Ovary (tissue), 3 donors: Measurements from ENCODE around the gene TNIK.

Source experiments
- EP300 ChIP-seq: sonication (generic); formaldehyde crosslinking; IDR thresholded peaks from one replicate; pipeline ENCODE4 v1.6.1; 2017; ENCODE audit warnings: antibody characterized with exemption
- POLR2A ChIP-seq: fragments of 450-650 bp; IDR thresholded peaks from one replicate; pipeline ENCODE4 v1.6.1; 2017; ENCODE audit warnings: antibody characterized with exemption, mild to moderate bottlenecking, moderate library complexity
- TF ChIP-seq, protein P1 (sequence below), 3 donors: fragments of 450-650 bp in 2 of 3; fragments of 200-600 bp in 1 of 3; IDR thresholded peaks; one replicate each; pipeline versions ENCODE4 v1.5.1 to v1.8.0; 2016 to 2022; ENCODE audit warnings: antibody characterized with exemption in 3 of 3, mild to moderate bottlenecking in 1 of 3
- donor health status: DM: no; HTN: no; CAD: no.

DNA sequence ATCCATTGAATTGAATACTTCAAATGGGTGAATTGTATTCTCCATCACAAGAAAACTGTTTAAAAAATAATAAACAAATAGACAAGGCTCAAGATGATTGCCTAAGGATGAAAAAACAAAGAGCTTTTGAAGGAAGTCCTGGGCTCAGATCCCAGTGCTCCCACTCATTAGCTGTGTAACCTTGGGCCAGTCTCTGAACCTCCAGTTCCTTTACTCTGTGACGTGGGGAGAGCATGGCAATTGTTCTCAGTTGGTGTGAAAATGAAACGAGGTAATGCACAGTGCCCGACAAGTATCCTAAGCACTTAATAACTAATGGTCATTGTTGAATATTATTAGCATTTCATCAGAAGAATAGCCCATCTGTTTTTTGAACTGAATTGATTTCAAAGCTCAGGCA is 40.7 kb downstream of the TNIK start:
- TF ChIP-seq, protein P1, sequence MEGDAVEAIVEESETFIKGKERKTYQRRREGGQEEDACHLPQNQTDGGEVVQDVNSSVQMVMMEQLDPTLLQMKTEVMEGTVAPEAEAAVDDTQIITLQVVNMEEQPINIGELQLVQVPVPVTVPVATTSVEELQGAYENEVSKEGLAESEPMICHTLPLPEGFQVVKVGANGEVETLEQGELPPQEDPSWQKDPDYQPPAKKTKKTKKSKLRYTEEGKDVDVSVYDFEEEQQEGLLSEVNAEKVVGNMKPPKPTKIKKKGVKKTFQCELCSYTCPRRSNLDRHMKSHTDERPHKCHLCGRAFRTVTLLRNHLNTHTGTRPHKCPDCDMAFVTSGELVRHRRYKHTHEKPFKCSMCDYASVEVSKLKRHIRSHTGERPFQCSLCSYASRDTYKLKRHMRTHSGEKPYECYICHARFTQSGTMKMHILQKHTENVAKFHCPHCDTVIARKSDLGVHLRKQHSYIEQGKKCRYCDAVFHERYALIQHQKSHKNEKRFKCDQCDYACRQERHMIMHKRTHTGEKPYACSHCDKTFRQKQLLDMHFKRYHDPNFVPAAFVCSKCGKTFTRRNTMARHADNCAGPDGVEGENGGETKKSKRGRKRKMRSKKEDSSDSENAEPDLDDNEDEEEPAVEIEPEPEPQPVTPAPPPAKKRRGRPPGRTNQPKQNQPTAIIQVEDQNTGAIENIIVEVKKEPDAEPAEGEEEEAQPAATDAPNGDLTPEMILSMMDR (IDR thresholded peaks at IDR 0.05): no peak
- TF ChIP-seq POLR2A (no peak), EP300 (no peak)
